Vagina (tissue), 2 donors: Measurements from ENCODE around the gene CDR2L.

Experiments used
- POLR2A ChIP-seq, 2 donors: fragments of 450-650 bp; IDR thresholded peaks; one replicate each; pipeline ENCODE4 v1.6.1; 2017; ENCODE audit warnings: antibody characterized with exemption in 2 of 2, mild to moderate bottlenecking in 2 of 2, moderate library complexity in 2 of 2
- POLR2AphosphoS5 ChIP-seq, 2 donors: sonication (generic); formaldehyde crosslinking; IDR thresholded peaks; one replicate each; pipeline ENCODE4 v1.9.0; 2017; ENCODE audit warnings: antibody characterized with exemption in 2 of 2, mild to moderate bottlenecking in 2 of 2, low read depth in 1 of 2; ENCODE audit not compliant: insufficient read depth in 1 of 2

DNA sequence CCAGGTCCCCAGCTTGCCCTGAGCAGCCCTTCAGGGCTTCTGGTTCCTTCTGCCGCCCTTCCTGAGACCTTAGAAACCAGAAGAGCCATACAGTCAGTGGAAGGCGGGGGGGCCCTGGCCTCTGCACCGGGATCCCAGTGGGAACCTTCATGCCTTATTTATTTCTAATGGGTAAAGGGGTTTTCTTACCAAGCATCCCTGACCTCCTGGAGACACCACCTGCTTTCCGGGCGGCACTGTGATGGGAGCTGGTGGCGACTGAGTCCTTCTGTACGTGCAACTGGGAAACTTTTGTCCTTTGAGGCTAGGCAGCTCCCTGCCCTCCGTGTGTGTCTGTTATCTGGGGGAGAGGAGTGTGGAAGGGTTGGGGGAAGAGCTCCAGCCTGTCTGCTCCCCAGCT is 17.9 kb downstream of the CDR2L start:
- TF ChIP-seq POLR2A (IDR thresholded peaks at IDR 0.05) (no peak), POLR2AphosphoS5 (IDR thresholded peaks at IDR 0.05; ENCODE audit: insufficient read depth in 1 of 2, low read depth in 1 of 2) (no peak)
